HUES6 (cell line): Measurements from ENCODE around the gene ALG2.
"Not testable (repeated sequence)": the region's sequence is repeated elsewhere in the genome, so short reads cannot be mapped to it uniquely, and the experiment has no call there.

Source experiments
- H3K27ac ChIP-seq: 2 replicates; pipeline ENCODE4 v1.7.0; 2013; ENCODE audit warnings: low read depth, mild to moderate bottlenecking, low read length, inconsistent platforms
- H3K27me3 ChIP-seq: 2 replicates; pipeline ENCODE4 v1.6.1; 2013; ENCODE audit warnings: low read length; ENCODE audit not compliant: control insufficient read depth, insufficient read depth
- H3K36me3 ChIP-seq: 2 replicates; pipeline ENCODE4 v1.6.1; 2013; ENCODE audit warnings: low read length; ENCODE audit not compliant: control insufficient read depth, insufficient read depth
- H3K4me1 ChIP-seq: 2 replicates; pipeline ENCODE4 v1.6.1; 2013; ENCODE audit warnings: low read length; ENCODE audit not compliant: control insufficient read depth, insufficient read depth
- H3K4me3 ChIP-seq: 2 replicates; pipeline ENCODE4 v1.5.1; 2013; ENCODE audit warnings: low read depth, low read length
- H3K9ac ChIP-seq: one replicate; pipeline ENCODE4 v1.6.1; 2013; ENCODE audit warnings: mild to moderate bottlenecking, low read length
- H3K9me3 ChIP-seq: 2 replicates; pipeline ENCODE4 v1.6.1; 2013; ENCODE audit warnings: low read depth, low read length; ENCODE audit not compliant: control insufficient read depth, insufficient read depth

Gene ALG2

GRCh38 chr9:99255651-99256050 is 33.9 kb upstream of the ALG2 start:
- Histone ChIP-seq H3K36me3 (no peaks in the 10 kb centered on the region), H3K9ac (no peak overlapping the region), H3K27ac (no peak overlapping the region), H3K4me3 (no peak overlapping the region), H3K27me3 (no peaks in the 10 kb centered on the region), H3K4me1 (peaks cover 15% of the 10 kb centered on the region), H3K9me3 (no peaks in the 10 kb centered on the region)

GRCh38 chr9:99253772-99254431 is 32.2 kb upstream of the ALG2 start:
- no peaks in the 10 kb centered on the region for H3K27me3 ChIP-seq
- no peak overlapping the region for H3K4me3 ChIP-seq
- no peak overlapping the region for H3K9ac ChIP-seq
- peaks cover 7% of the 10 kb centered on the region for H3K4me1 ChIP-seq
- no peak overlapping the region for H3K27ac ChIP-seq
- H3K9me3 ChIP-seq = no peaks in the 10 kb centered on the region
- no peaks in the 10 kb centered on the region for H3K36me3 ChIP-seq

DNA sequence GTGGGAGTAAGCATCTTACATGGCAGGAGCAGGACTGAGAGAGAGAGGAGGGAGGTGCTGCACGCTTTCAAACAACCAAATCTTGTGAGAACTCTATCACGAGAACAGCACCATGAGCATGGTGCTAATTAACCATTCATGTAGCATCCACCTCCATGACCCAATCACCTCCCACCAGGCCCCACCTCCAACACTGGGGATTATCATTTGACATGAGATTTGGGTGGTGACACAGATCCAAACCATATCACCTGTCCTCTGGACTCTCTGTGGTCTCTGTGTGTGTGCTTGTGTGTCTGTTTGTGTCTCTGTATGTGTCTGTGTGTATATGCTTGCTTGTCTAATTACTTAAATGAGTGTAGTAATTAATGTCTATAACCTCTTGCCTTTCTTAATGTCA is 31.4 kb upstream of the ALG2 start:
- Histone ChIP-seq H3K27ac (no peak overlapping the region), H3K27me3 (no peaks in the 10 kb centered on the region), H3K4me1 (peaks cover 2% of the 10 kb centered on the region; the same call in 1 of the 2 replicates), H3K9me3 (no peaks in the 10 kb centered on the region), H3K36me3 (no peaks in the 10 kb centered on the region), H3K9ac (no peak overlapping the region), H3K4me3 (no peak overlapping the region)

- Histone ChIP-seq H3K36me3 (no peaks in the 10 kb centered on the region), H3K4me3 (no peak overlapping the region), H3K27ac (no peak overlapping the region), H3K9ac (no peak overlapping the region), H3K27me3 (no peaks in the 10 kb centered on the region), H3K4me1 (peaks cover 2% of the 10 kb centered on the region; the same call in 1 of the 2 replicates), H3K9me3 (no peaks in the 10 kb centered on the region)
These were observed 29.4 kb upstream of the ALG2 start for GRCh38 chr9:99251157-99251556.

GRCh38 chr9:99249619-99250018 is 27.9 kb upstream of the ALG2 start:
- Histone ChIP-seq H3K4me1 (peaks cover 2% of the 10 kb centered on the region; the same call in 1 of the 2 replicates), H3K27ac (no peak overlapping the region), H3K4me3 (no peak overlapping the region), H3K27me3 (no peaks in the 10 kb centered on the region), H3K9ac (no peak overlapping the region), H3K9me3 (no peaks in the 10 kb centered on the region), H3K36me3 (no peaks in the 10 kb centered on the region)

GRCh38 chr9:99244344-99245260 is 22.9 kb upstream of the ALG2 start:
- Histone ChIP-seq H3K9me3 (no peaks in the 10 kb centered on the region), H3K4me3 (no peak overlapping the region), H3K27ac (no peak overlapping the region), H3K27me3 (no peaks in the 10 kb centered on the region), H3K36me3 (no peaks in the 10 kb centered on the region), H3K9ac (no peak overlapping the region), H3K4me1 (no peaks in the 10 kb centered on the region)

- H3K36me3 ChIP-seq = no peaks in the 10 kb centered on the region
- H3K4me1 ChIP-seq = no peaks in the 10 kb centered on the region
- no peak overlapping the region for H3K27ac ChIP-seq
- H3K27me3 ChIP-seq = no peaks in the 10 kb centered on the region
- no peaks in the 10 kb centered on the region for H3K9me3 ChIP-seq
- H3K4me3 ChIP-seq = no peak overlapping the region
- H3K9ac ChIP-seq = no peak overlapping the region
These were observed 19.4 kb upstream of the ALG2 start for GRCh38 chr9:99241106-99241505.

DNA sequence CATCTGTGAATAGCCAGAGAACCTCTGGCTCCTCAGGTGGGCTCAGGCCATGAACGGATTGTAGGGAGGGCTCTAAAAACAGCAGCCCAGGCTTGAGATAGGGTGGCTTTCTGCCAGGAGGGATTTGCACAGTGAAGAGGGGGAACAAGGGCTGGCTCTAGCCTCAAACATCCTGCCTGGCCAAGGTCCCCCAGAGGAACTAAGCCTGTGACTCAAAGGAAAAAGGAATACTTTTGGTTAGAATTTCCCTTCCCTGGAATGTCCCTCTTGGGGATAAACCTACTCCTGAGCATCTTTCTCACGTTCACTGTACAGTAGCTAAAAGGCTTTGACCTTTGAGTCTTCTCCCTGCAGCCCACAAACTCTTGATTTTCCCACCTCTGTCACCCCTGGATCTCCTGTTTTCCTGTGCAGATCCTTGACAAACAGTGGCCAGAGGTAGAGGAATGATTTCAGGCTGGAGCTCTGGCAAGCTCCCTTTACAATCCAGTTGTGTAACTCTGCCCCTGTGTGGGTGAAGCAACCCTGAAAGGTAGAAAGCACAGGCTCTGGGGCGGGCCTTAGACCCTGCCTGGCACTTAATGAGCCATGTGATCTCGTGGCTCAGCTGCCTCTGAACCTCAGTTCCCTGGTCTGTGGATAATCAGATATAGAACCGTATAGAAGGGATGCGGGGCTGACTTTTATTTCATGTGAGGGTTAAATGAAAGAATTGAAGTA is 17.8 kb upstream of the ALG2 start:
- Histone ChIP-seq H3K4me3 (no peak overlapping the region), H3K27me3 (no peaks in the 10 kb centered on the region), H3K27ac (no peak overlapping the region), H3K9ac (no peak overlapping the region), H3K4me1 (no peaks in the 10 kb centered on the region), H3K36me3 (no peaks in the 10 kb centered on the region), H3K9me3 (no peaks in the 10 kb centered on the region)

DNA sequence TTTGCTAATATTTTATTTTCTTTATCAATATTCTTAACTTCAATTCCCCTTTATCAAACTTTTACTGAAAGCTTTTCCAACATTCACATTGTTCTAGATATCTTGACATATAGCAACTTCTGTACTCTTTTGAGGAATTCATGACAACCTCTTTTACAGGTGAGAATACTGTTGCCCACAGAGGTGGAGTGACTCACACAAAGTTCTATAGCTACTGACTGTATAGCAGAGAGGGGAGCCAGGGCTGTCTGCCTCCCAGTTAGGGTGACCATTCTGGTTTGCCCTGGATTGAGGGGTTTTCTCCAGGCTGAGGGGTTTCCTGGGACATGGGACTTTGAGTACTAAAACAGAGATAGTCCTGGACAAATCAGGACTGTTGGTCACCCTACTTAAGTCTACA is 16.6 kb upstream of the ALG2 start:
- Histone ChIP-seq H3K9ac (no peak overlapping the region), H3K4me1 (no peaks in the 10 kb centered on the region), H3K27me3 (no peaks in the 10 kb centered on the region), H3K36me3 (no peaks in the 10 kb centered on the region), H3K27ac (no peak overlapping the region), H3K4me3 (no peak overlapping the region), H3K9me3 (no peaks in the 10 kb centered on the region)

- not testable (repeated sequence) for H3K4me3 ChIP-seq, H3K9me3 ChIP-seq, H3K4me1 ChIP-seq, H3K27me3 ChIP-seq, H3K9ac ChIP-seq, H3K27ac ChIP-seq, H3K36me3 ChIP-seq
These were observed 16.1 kb upstream of the ALG2 start for GRCh38 chr9:99237849-99238248.

- Histone ChIP-seq H3K27ac (no peak overlapping the region), H3K9ac (no peak overlapping the region), H3K4me1 (no peaks in the 10 kb centered on the region), H3K36me3 (peaks cover 10% of the 10 kb centered on the region), H3K9me3 (no peaks in the 10 kb centered on the region), H3K27me3 (no peaks in the 10 kb centered on the region), H3K4me3 (no peak overlapping the region)
These were observed 15.6 kb upstream of the ALG2 start for GRCh38 chr9:99237356-99237755.
